Endothelial cell of umbilical vein (primary cell): ENCODE measurements around the gene SLC25A45.

ENCODE experiments used
- EZH2 ChIP-seq: IDR thresholded peaks from 2 replicates; pipeline ENCODE4 v1.6.1; 2012; ENCODE audit warnings: borderline replicate concordance, low read depth, mild to moderate bottlenecking, moderate library complexity, low read length, inconsistent platforms; ENCODE audit not compliant: severe bottlenecking
- FOS ChIP-seq: IDR thresholded peaks from 2 replicates; pipeline ENCODE4 v1.6.1; 2011; ENCODE audit warnings: mild to moderate bottlenecking, low read length, moderate library complexity, borderline replicate concordance; ENCODE audit not compliant: insufficient read depth
- GATA2 ChIP-seq: IDR thresholded peaks from 2 replicates; pipeline ENCODE4 v1.7.0; 2011; ENCODE audit warnings: low read depth, mild to moderate bottlenecking, moderate library complexity, mixed read lengths, low read length; ENCODE audit not compliant: insufficient read length, insufficient read depth
- POLR2A ChIP-seq: IDR thresholded peaks from 2 replicates; pipeline ENCODE4 v1.6.1; 2012; ENCODE audit warnings: low read depth, mild to moderate bottlenecking, control low read depth, low read length
- POLR2AphosphoS5 ChIP-seq: IDR thresholded peaks from 2 replicates; pipeline ENCODE4 v1.6.1; 2012; ENCODE audit warnings: low read depth, mild to moderate bottlenecking, control low read depth, low read length, moderate library complexity; ENCODE audit not compliant: insufficient read depth
- TF ChIP-seq, protein P1 (sequence below), 2 donors: IDR thresholded peaks; 1 replicate in 1 of 2; 2 replicates in 1 of 2; pipeline ENCODE4 v1.5.1; 2011; ENCODE audit warnings: low read length in 2 of 2, mild to moderate bottlenecking in 2 of 2, moderate library complexity in 2 of 2, control low read depth in 1 of 2, inconsistent platforms in 1 of 2, low read depth in 1 of 2; ENCODE audit not compliant: insufficient read depth in 1 of 2; ENCODE audit errors: extremely low read depth in 1 of 2
- TF ChIP-seq, protein P2 (sequence below): IDR thresholded peaks from 2 replicates; pipeline ENCODE4 v1.6.1; 2011; ENCODE audit not compliant: insufficient read depth, insufficient read length

DNA sequence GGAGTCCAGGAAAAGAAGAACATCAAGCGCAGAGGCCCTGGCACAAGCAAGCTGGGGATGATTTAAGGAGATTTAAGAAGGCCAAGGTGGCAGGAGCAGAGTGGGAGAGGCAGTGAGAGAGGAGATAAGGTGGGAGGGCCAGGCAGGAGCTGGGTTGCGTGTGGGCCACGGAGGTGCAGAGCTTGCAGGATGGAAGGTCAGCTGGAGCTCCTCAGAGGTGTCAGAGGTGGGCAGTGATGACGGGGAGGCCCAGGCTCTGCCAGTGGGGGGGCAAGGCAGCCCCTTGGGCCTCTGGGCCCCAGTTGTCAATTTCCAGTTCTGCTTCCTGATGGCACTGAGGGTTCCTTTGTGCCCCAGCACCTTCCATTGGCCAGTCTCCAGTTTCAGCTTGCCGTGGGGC lies 10.5 kb upstream of the SLC25A45 start:
- TF ChIP-seq FOS = no peak
- no peak for TF ChIP-seq POLR2A
- TF ChIP-seq EZH2 = no peak
- TF ChIP-seq, protein P1, sequence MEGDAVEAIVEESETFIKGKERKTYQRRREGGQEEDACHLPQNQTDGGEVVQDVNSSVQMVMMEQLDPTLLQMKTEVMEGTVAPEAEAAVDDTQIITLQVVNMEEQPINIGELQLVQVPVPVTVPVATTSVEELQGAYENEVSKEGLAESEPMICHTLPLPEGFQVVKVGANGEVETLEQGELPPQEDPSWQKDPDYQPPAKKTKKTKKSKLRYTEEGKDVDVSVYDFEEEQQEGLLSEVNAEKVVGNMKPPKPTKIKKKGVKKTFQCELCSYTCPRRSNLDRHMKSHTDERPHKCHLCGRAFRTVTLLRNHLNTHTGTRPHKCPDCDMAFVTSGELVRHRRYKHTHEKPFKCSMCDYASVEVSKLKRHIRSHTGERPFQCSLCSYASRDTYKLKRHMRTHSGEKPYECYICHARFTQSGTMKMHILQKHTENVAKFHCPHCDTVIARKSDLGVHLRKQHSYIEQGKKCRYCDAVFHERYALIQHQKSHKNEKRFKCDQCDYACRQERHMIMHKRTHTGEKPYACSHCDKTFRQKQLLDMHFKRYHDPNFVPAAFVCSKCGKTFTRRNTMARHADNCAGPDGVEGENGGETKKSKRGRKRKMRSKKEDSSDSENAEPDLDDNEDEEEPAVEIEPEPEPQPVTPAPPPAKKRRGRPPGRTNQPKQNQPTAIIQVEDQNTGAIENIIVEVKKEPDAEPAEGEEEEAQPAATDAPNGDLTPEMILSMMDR (IDR thresholded peaks at IDR 0.05; ENCODE audit: extremely low read depth in 1 of 2, insufficient read depth in 1 of 2, low read depth in 1 of 2, low read length in 2 of 2) = no peak
- TF ChIP-seq, protein P2, sequence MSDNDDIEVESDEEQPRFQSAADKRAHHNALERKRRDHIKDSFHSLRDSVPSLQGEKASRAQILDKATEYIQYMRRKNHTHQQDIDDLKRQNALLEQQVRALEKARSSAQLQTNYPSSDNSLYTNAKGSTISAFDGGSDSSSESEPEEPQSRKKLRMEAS = no peak
- TF ChIP-seq GATA2 = no peak
- no peak for TF ChIP-seq POLR2AphosphoS5
